OCI-LY1 (cell line): Measurements from ENCODE around the gene OSBPL3.
A peak's percentile ranks its signal among the peaks of the same experiment; 100 is the strongest.

Experiments used
- H2AFZ ChIP-seq: fragments of 200-600 bp; sonication (generic), shearing (Covaris generic); 2 replicates; pipeline ENCODE4 v1.6.0; 2014; ENCODE audit warnings: antibody characterized with exemption, mild to moderate bottlenecking, low read length
- H3F3A ChIP-seq: fragments of 200-600 bp; sonication (generic), shearing (Covaris generic); 2 replicates; pipeline ENCODE4 v1.6.0; 2014; ENCODE audit warnings: mild to moderate bottlenecking, antibody characterized with exemption, low read length, moderate library complexity; ENCODE audit not compliant: insufficient read depth
- H3K27ac ChIP-seq: fragments of 200-600 bp; sonication (generic); 2 replicates; pipeline ENCODE4 v1.5.1; 2014; ENCODE audit warnings: low read length, mixed run types, mild to moderate bottlenecking, low read depth; ENCODE audit not compliant: poor library complexity, severe bottlenecking
- H3K27me3 ChIP-seq: fragments of 200-600 bp; sonication (generic); 2 replicates; pipeline ENCODE4 v1.6.0; 2014; ENCODE audit warnings: antibody characterized with exemption, mild to moderate bottlenecking, low read length, moderate library complexity; ENCODE audit not compliant: insufficient read depth
- H3K36me3 ChIP-seq: fragments of 200-600 bp; sonication (generic); 2 replicates; pipeline ENCODE4 v1.6.1; 2014; ENCODE audit warnings: mild to moderate bottlenecking, antibody characterized with exemption, low read length, moderate library complexity, mixed read lengths; ENCODE audit not compliant: insufficient read depth
- H3K4me1 ChIP-seq: fragments of 200-600 bp; sonication (generic); 2 replicates; pipeline ENCODE4 v1.5.1; 2014; ENCODE audit warnings: mild to moderate bottlenecking, low read length, moderate library complexity; ENCODE audit not compliant: insufficient read depth, severe bottlenecking
- H3K4me2 ChIP-seq: fragments of 200-600 bp; sonication (generic), shearing (Covaris generic); 2 replicates; pipeline ENCODE4 v1.6.1; 2014; ENCODE audit warnings: low read length
- H3K4me3 ChIP-seq: fragments of 200-600 bp; sonication (generic); 2 replicates; pipeline ENCODE4 v1.5.1; 2014; ENCODE audit warnings: low read length, low read depth, mild to moderate bottlenecking, mixed read lengths; ENCODE audit not compliant: poor library complexity, severe bottlenecking
- H3K79me2 ChIP-seq: fragments of 200-600 bp; shearing (Covaris generic); 2 replicates; pipeline ENCODE4 v1.6.1; 2016; ENCODE audit warnings: mixed run types, low read length, mixed read lengths; ENCODE audit not compliant: insufficient read depth
- H3K9ac ChIP-seq: fragments of 200-600 bp; sonication (generic), shearing (Covaris generic); 2 replicates; pipeline ENCODE4 v1.6.1; 2014; ENCODE audit warnings: mild to moderate bottlenecking, low read length, mixed read lengths
- H3K9me2 ChIP-seq: fragments of 200-600 bp; sonication (generic), shearing (Covaris generic); 2 replicates; pipeline ENCODE4 v1.6.1; 2014; ENCODE audit warnings: low read depth, mild to moderate bottlenecking, low read length, mixed read lengths
- H3K9me3 ChIP-seq: fragments of 200-600 bp; shearing (Covaris generic); 2 replicates; pipeline ENCODE4 v1.6.1; 2014; ENCODE audit warnings: low read length, mixed read lengths
- H4K20me1 ChIP-seq: fragments of 200-600 bp; sonication (generic), shearing (Covaris generic); 2 replicates; pipeline ENCODE4 v1.6.0; 2016; ENCODE audit warnings: mild to moderate bottlenecking, low read length; ENCODE audit not compliant: insufficient read depth
- EZH2 ChIP-seq: fragments of 200-600 bp; sonication (generic), shearing (Covaris generic); IDR thresholded peaks from 2 replicates; pipeline ENCODE4 v1.8.0; 2017; ENCODE audit warnings: borderline replicate concordance, mixed run types, mild to moderate bottlenecking, antibody characterized with exemption, low read length, moderate library complexity, mixed read lengths
- TF ChIP-seq, protein P1 (sequence below): fragments of 200-600 bp; sonication (generic), shearing (Covaris generic); IDR thresholded peaks from 2 replicates; pipeline ENCODE4 v1.5.1; 2017; ENCODE audit warnings: mild to moderate bottlenecking, antibody characterized with exemption, low read length, moderate library complexity, mixed read lengths

OSBPL3 gene

GRCh38 chr7:24889611-24890010 lies 90.4 kb downstream of the OSBPL3 start:
- H3K9me3 ChIP-seq: no peaks in the 10 kb centered on the region
- H3K4me3 ChIP-seq: no peak overlapping the region
- no peak overlapping the region for H2AFZ ChIP-seq
- no peaks in the 10 kb centered on the region; the same call in none of the 2 replicates for H3F3A ChIP-seq
- H4K20me1 ChIP-seq: no peaks in the 10 kb centered on the region
- TF ChIP-seq, protein P1, sequence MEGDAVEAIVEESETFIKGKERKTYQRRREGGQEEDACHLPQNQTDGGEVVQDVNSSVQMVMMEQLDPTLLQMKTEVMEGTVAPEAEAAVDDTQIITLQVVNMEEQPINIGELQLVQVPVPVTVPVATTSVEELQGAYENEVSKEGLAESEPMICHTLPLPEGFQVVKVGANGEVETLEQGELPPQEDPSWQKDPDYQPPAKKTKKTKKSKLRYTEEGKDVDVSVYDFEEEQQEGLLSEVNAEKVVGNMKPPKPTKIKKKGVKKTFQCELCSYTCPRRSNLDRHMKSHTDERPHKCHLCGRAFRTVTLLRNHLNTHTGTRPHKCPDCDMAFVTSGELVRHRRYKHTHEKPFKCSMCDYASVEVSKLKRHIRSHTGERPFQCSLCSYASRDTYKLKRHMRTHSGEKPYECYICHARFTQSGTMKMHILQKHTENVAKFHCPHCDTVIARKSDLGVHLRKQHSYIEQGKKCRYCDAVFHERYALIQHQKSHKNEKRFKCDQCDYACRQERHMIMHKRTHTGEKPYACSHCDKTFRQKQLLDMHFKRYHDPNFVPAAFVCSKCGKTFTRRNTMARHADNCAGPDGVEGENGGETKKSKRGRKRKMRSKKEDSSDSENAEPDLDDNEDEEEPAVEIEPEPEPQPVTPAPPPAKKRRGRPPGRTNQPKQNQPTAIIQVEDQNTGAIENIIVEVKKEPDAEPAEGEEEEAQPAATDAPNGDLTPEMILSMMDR: no peak
- no peak for TF ChIP-seq EZH2
- no peaks in the 10 kb centered on the region for H3K27me3 ChIP-seq
- H3K4me1 ChIP-seq: peaks cover 72% of the 10 kb centered on the region
- no peaks in the 10 kb centered on the region for H3K9me2 ChIP-seq
- peaks cover 72% of the 10 kb centered on the region for H3K36me3 ChIP-seq
- no peak overlapping the region for H3K27ac ChIP-seq
- H3K4me2 ChIP-seq: no peak overlapping the region
- H3K9ac ChIP-seq: no peak overlapping the region
- peaks cover 49% of the 10 kb centered on the region for H3K79me2 ChIP-seq

DNA sequence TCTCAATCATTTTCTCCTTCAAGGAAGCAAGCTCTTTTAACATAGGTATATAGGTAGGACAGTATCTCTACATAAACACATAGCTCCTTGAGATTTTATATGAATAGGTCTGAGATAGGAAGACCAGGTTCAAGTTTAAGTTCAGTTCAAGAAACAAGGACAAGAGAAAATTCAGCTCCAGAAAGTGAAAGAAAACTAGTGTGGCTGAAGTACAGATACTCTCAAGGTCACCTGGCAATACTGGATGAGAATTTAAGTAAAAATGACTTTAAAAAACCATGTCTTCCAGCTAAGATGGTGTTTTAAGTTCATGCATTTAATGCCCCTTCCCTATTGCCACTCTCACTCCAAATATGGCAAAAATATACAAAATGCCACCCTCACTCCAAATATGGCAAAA lies 91.3 kb downstream of the OSBPL3 start:
- no peaks in the 10 kb centered on the region for H3K27me3 ChIP-seq
- peaks cover 39% of the 10 kb centered on the region for H3K79me2 ChIP-seq
- H3K36me3 ChIP-seq: peaks cover 73% of the 10 kb centered on the region
- peaks cover 7% of the 10 kb centered on the region for H3F3A ChIP-seq
- H4K20me1 ChIP-seq: no peaks in the 10 kb centered on the region
- H3K4me2 ChIP-seq: no peak overlapping the region
- no peak overlapping the region for H3K4me3 ChIP-seq
- no peak overlapping the region for H3K9ac ChIP-seq
- H3K4me1 ChIP-seq: peaks cover 72% of the 10 kb centered on the region
- no peaks in the 10 kb centered on the region for H3K9me3 ChIP-seq
- peak overlapping the region; percentile 26 for H3K27ac ChIP-seq
- TF ChIP-seq EZH2: no peak
- TF ChIP-seq, protein P1: no peak
- no peak overlapping the region for H2AFZ ChIP-seq
- H3K9me2 ChIP-seq: no peaks in the 10 kb centered on the region

DNA sequence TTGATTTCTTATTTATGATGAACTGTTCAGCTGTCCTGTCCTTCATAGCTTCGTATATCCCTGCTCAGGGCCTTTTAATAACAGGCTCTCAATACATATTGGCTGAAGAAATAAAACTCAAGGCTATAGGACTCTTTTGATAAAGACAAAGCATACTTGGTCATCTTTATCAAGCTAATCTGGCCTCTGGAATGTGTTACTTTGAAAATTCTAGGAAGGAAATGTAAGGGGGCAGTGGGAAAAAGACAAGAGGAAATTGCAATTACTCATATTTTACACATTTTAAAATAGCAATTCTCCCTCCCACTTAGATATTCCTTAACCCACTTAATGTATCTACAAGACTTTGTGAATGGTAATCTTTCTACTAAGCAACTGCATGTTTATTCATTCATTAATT lies 94.3 kb downstream of the OSBPL3 start:
- TF ChIP-seq, protein P1: no peak
- no peak for TF ChIP-seq EZH2
- H3K27ac ChIP-seq: peak overlapping the region; percentile 91
- H3K27me3 ChIP-seq: no peaks in the 10 kb centered on the region
- H3K9me3 ChIP-seq: no peaks in the 10 kb centered on the region
- H3K4me3 ChIP-seq: peak overlapping the region; percentile 44
- peak overlapping the region; percentile 59 for H3K4me2 ChIP-seq
- peaks cover 10% of the 10 kb centered on the region for H3F3A ChIP-seq
- H4K20me1 ChIP-seq: no peaks in the 10 kb centered on the region
- no peaks in the 10 kb centered on the region for H3K9me2 ChIP-seq
- peaks cover 84% of the 10 kb centered on the region for H3K4me1 ChIP-seq
- H3K9ac ChIP-seq: peak overlapping the region; percentile 6; the same call in 1 of the 2 replicates
- H2AFZ ChIP-seq: no peak overlapping the region
- H3K36me3 ChIP-seq: peaks cover 59% of the 10 kb centered on the region
- H3K79me2 ChIP-seq: peaks cover 19% of the 10 kb centered on the region; the same call in 1 of the 2 replicates
